HG03039 (cell line): ENCODE results near the gene NAA16.
"Not testable (repeated sequence)": the region's sequence is repeated elsewhere in the genome, so short reads cannot be mapped to it uniquely, and the experiment has no call there.

ENCODE experiments used
- ATAC-seq: cut with Tn5 transposase; IDR thresholded peaks from one replicate; pipeline ENCODE4 v1.9.1; 2021; ENCODE audit warnings: mild to moderate bottlenecking, moderate library complexity; ENCODE audit not compliant: unreplicated experiment

The NAA16 gene

GRCh38 chr13:41310963-41311405, at the start of gene NAA16:
NAA16 (plus strand) TSS chr13:41311267; CDS start chr13:41311529, 262 bp downstream.
- ATAC-seq: peak; percentile 69

DNA sequence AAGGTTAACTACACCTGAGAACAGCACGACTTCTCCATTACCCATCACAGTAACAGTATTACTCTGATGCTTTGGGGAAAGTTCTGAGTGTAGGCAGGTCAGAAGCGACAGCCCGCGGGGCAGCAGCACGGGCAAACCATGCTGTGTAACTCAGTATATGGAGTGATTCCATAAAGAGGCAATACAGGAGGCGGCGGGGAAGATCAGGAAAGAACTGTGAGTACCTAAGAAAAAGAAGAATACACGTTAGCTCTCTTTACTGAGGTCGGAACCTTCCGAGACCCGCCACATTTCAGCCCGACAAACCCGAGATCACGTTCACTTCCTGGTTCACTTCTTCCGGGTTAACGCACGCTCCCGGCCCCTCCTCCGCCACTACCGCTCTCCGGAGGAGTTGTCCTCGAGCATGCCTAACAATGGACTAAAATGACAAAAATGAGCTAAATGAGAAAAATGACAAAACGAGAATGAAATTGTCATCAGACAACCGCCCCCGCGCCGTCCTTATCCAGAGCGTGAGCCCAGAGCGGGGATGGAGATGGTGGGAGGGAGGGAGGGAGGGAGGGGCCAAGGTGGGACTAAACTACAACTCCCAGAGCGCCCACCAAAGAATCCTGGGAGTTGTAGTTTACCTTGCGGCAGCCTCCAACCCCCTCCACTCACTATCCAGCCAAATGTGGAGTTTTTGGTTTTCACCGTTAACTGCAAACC, 47.7 kb upstream of the NAA16 start, which contains the start of gene MTRF1:
Gene MTRF1 (minus strand): TSS at position 316 of the 711 bp plus-strand sequence. CDS start 2,669 bp downstream, outside the sequence.
- peak; percentile 92 for ATAC-seq

GRCh38 chr13:41267106-41267505, 44.0 kb upstream of the NAA16 start:
- no peak for ATAC-seq

DNA sequence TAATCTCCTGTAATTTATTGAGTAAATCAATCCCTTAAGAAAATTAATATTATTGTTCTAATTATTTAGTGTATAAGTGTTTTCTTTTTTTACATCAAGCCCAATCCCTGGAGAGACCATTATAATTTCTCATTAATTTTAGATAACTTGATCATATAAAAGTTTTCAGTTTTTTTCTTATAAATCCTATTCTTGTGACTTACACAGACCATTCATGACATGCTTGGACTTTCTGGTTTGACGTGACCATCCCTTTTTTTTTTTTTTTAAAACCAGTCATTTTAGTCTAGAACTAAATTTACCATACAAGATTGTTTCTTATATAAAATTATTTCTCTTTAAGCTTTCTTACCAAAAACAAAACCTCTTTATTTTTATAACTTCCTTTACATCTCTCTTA, 42.3 kb upstream of the NAA16 start:
- no peak for ATAC-seq

- no peak for ATAC-seq
These were observed 39.4 kb upstream of the NAA16 start for GRCh38 chr13:41271456-41272285.

DNA sequence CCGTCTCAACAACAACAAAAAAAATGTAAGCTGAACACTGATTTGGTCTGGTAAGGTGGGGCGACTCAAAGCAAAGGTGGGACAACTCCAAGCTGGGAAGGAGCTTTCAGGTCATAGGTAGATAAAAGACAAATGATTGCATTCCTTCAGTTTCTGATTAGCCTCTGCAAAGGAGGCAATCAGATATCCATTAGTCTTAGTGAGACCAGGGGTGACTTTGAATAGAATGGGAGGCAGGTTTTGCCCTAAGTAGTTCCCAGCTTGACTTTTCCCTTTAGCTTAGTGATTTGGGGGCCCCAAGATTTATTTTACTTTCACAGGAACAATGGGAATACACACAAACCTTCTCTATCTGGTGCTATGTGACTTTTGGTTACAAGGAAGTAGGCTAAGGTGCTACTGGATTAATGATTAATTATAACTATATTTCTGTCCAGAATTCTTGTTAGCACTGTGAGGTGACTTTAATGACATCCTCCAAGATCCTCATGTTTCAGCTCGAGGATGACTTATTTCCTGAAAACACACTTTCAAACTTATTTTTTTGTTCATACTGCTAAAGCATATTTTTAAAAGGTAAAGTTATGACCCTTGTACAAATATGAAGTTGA, 37.1 kb upstream of the NAA16 start:
- no peak for ATAC-seq

GRCh38 chr13:41274881-41275280, 36.2 kb upstream of the NAA16 start:
- ATAC-seq: no peak

DNA sequence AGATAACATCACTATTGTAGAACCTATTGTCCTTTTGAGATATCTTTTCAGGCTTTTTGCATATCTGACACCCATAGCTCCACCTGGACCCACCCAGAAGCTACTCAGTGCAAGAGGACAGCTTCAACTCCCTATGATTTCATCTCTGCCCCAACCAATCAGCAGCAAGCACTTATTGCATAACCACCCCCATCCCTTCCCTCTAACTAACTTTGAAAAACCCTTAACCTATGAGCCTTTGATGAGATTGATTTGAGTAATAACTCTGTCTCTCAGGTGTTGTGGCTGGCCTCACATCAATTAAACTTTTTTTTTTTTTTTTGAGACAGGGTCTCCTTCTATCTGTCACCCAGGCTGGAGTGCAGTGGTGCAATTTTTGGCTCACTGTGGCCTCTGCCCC, 34.2 kb upstream of the NAA16 start:
- ATAC-seq: no peak

DNA sequence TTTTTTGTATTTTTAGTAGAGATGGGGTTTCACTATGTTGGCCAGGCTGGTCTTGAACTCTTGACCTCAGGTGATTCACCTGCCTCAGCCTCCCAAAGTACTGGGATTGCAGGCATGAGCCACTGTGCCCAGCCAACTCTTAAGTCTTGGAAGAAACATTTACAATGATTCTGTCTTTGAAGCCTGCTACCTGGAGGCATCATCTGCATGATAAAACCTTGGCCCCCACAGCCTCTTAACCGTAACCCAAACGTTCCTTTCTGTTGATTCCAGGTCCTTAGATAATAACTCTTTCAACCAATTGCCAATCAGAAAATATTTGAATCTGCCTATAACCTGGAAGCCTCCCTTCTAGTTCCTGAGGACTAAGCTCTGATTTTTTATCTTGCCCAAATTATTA, 31.9 kb upstream of the NAA16 start:
- not testable (repeated sequence) for ATAC-seq

DNA sequence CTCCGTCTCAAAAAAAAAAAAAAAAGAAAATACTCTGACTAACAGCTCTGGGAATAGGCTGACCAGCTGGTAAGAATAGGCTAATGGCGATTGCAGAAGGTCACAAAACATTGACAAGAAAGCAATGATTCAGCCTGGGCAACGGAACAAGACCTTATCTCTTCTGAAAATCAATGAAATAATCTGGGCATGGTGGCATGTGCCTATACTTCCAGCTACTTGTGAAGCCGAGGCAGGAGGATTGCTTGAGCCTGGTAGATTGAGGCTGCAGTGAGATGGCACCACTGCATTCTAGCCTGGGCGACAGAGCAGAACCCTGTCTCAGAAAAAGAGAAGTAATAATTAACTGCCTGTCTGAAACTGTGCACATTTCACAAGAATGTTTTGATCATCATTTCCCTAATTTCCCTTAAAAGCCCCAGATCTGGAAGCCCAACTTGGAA, 28.9 kb upstream of the NAA16 start:
- no peak for ATAC-seq

DNA sequence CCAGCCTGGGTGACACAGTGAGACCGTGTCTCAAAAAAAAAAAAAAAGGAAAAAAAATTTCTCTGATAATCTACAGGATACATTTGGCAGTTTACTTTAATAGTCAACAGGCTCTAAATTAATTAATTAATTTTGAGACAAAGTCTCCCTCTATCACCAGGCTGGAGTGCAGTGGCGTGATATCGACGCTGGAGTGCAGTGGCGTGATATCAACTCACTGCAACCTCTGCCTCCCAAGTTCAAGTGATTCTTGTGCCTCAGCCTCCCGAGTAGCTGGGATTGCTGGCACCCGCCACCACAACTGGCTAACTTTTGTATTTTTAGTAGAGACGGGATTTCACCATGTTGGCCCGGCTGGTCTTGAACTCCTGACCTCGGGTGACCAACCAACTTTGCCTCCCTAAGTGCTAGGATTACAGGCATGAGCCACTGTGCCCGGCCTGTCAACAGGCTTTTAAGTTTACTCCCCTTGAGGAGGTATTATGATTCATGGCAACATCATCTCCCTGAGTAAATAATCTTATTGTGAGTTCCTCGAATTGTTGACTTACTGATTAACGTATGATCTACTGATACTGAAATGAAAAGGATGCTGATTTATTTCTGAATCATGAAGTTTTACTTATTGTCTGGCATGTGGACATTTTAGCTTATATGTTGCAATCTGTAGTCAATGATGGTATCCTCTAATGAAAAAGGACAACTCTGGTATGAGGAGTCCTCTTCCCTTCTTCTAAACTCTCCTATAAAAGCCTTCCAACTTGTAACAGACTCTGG, 26.4 kb upstream of the NAA16 start:
- no peak for ATAC-seq

DNA sequence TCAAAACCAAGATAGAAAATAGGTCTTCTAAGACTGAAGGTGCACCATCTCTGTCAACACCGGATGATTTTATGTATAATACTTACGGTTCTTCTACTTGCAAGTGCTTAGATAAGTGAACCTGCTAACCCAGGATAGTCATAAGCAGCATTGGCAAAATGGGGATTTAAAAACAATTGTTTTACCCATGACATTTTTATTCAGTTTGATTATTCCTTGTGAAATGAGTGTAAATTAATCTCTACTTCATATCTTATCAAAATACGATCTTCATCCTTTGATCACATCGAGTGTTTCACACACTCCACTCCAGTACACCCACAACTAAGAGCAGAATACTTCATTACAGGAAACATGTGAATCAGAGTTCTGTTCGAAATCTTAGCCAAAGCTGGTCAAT, 24.7 kb upstream of the NAA16 start:
- no peak for ATAC-seq

GRCh38 chr13:41289463-41289881, 21.6 kb upstream of the NAA16 start:
- no peak for ATAC-seq

DNA sequence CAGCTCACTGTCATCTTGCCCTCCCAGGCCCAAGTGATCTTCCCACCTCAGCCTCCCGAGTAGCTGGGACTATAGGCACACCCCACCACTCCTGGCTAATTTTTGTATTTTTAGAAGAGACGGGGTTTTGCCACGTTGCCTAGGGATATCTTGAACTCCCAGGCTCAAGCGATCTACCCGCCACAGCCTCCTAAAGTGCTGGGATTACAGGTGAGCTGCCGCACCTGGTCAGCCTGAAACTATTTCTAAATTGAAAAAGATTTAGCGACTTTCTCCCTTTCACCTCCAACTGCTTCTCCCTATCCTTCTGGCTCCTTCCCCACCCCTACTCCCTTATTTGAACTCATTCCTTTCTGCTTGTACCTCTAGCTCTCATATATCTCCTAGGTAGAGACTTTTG, 19.8 kb upstream of the NAA16 start:
- no peak for ATAC-seq

DNA sequence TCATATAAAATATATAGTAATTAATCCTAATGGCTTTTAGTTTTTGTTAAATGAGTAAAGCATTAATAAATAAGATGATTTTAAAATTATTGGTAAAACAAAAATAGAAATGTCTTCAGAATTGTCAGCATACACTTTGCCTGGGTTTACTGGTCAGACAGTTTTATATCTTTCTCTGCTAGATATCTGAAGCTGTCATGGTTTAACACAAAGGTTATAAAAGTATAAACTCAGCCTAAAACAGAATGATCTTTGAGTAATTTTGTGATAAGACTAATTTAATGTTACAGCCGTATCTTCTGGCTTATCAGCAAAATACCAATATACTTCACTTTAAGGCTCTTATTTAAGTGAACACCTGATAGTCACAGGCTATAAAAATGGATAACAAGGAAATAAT, 17.8 kb upstream of the NAA16 start:
- no peak for ATAC-seq

DNA sequence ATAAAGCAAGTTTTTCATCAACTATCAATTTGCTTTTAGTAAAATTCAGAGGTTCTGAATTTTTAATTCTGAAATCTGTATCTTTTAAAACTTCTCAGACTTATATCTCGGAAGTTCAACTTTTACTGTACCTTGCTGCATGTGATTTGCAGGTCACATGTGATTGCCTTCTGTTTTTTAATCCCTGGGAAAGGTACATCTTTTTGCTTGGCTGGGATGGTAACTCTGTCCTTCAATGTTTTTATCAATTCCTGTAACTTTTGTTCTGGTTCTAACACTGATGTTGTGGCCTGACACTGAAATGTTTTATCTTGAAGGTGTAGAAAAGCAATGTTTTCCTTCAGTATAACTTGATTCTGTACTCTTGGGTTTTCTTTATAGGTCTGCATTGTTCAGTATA, 16.2 kb upstream of the NAA16 start:
- ATAC-seq: no peak

DNA sequence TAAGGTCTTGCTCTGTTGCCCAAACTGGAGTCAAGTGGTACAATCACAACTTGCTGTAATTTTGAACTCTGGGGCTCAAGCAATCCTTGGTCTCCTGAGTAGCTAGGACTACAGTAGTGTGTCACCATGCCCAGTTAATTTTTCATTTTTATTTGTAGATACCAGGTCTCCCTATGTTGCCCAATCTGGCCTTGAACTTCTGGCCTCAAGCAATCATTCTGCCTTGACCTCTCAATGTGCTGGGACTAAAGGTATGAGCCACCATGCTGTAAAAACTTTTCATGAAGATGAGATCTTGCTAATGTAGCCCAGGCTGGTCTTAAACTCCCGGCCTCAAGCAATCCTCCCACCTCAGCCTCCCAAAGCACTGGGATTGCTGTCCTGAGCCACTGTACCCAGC, 15.1 kb upstream of the NAA16 start:
- no peak for ATAC-seq

DNA sequence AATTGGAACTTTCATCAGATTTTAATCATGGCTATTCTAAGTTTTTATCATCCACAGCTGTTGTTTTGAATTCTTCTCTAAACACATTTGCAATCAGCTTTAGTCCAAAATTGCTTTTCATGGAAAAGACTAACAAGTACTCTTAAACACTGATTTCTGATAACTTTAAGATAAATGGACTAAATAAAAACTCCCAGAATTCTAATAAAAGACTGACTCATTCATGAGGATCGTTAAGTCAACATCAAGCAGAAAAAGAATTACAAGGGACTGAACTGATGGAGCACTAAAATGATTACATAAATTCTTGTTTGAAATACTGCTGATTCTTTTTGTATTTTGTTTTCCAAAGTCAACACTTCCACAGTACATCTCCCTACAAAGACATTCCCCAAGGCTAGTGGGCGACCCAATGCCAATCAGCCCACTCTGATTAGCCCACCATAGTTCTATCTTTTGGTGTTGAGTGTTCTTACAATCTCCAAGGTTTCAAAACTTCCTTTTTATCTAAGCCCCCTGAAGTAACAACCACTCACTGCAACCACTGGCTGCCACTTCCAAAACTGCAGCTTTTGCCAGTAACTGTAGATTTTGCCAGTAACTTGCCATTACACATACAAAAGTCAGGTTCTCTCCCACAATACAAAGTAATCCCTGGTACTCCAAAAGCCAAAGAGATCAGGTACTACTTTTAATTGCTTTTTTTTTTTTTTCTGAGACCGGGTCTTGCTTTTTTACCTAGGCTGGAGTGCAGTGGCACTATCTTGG, 14.0 kb upstream of the NAA16 start:
- ATAC-seq: no peak

DNA sequence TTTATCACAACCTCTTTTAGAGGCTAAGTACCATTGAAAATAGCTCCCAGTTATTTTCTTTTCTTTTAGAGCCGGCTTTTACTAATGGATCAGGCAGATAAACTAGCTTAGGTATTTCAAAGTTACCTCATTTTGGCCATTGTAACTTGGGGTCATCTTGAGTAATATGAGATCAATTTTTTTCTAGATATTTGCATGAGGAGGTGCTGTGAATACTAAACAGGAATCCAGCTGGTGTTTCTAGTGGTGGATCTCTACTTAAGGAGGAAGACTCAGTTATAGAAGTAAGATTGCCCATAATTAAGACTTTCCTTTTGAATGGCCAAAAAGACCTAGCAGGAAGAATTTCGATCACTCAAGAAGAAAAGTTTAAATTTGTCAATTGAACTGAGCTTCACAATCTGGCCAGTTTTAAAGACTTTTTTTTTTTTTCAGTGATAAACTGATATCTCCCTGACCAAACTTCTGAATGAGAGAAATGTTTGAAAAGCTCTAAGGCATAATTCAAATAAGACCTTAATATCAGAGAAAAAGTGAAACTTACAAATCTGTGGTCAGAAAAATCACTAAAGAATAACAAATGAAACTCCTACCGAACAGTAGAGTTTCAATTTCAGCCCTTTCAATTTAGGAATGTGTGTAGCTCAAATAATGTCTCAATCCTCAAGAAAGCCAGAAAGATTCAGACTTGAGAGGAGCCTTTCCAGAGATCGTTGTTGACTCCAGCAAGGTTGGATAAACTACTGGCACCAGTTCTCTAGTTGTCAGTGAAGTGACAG, 11.6 kb upstream of the NAA16 start:
- ATAC-seq: no peak
